GM12875 (cell line): Measurements from ENCODE around the gene MCF2L2.

ENCODE experiments used
- H3K4me3 ChIP-seq: one replicate; pipeline ENCODE4 v1.5.1; 2011; ENCODE audit warnings: low read depth, low read length, control low read depth
- CTCF ChIP-seq: IDR thresholded peaks from 2 replicates; pipeline ENCODE4 v1.5.1; 2011; ENCODE audit warnings: low read depth, mild to moderate bottlenecking, control low read depth, inconsistent platforms, low read length, moderate library complexity, borderline replicate concordance; ENCODE audit not compliant: insufficient read depth

Gene MCF2L2

GRCh38 chr3:183131186-183131725, 297.2 kb downstream of the MCF2L2 start:
- no peak overlapping the region for H3K4me3 ChIP-seq
- no peak for TF ChIP-seq CTCF

GRCh38 chr3:183129243-183129642, 299.2 kb downstream of the MCF2L2 start:
- TF ChIP-seq CTCF, result no peak
- H3K4me3 ChIP-seq, result no peak overlapping the region

- TF ChIP-seq CTCF, result no peak
- H3K4me3 ChIP-seq, result no peak overlapping the region
Measured at GRCh38 chr3:183128709-183129108, 299.7 kb downstream of the MCF2L2 start.
